Measurements from ENCODE around the gene RAPGEF5. TPM values are rescaled to one million over a fixed set of nuclear protein-coding genes. Genes with fewer than 3 reads are reported as not detected.
A peak's percentile ranks its signal among the peaks of the same experiment; 100 is the strongest.

RAPGEF5 gene
- polyA plus RNA-seq, 1 of the 3 experiments (the other 2 are of a cell fraction): 1.2 TPM

DNA sequence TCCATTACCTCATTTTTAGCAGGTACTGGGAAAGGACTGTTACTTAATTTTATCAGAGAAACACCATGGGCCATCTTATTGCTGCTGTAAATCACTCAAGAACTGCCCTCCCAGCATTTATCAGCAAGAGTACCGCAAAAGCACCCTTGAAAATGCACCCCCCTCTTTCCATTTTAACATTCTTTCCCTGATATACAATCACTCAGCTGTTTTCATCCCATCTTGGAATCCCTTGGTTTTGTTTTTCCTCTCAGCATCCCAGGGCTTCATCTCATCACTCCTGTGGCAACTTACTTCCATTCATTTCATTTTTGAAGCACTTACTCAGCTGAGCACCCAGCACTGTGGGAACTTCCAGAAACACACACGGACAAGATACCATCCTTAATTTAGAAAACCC is 36.5 kb downstream of the RAPGEF5 start:
- CTCF ChIA-PET: interaction anchor here (1.2 kb wide), 1 partner anchor 14 kb away, joined by 3 read pairs; no protein-coding TSS in a partner anchor
- Histone ChIP-seq H4K20me1 (ENCODE audit: insufficient read depth) (no peaks in the 10 kb centered on the region), H3K4me2 (peak overlapping the region; percentile 56), H3K4me3 (ENCODE audit: low read depth in 2 of 2, low read length in 1 of 2) (no peak overlapping the region), H3K36me3 (replicated peaks in 1 of 2; ENCODE audit: control insufficient read depth in 1 of 2, insufficient read depth in 2 of 2, low read length in 1 of 2) (no peaks in the 10 kb centered on the region), H3K4me1 (ENCODE audit: control insufficient read depth in 1 of 2, insufficient read depth in 2 of 2, low read depth in 1 of 2, low read length in 1 of 2) (peaks cover 2 to 22% of the 10 kb centered on the region in 2 experiments), H3K27ac (ENCODE audit: low read depth in 2 of 2, low read length in 1 of 2) (peak overlapping the region in 1 of 2 experiments; percentile 68; a peak in 3 of 4 replicates), H3K9me2 (no peaks in the 10 kb centered on the region), H2AFZ (ENCODE audit: low read depth) (peak overlapping the region; percentile 60; the same call in 1 of the 2 replicates), H3F3A (replicated peaks; ENCODE audit: insufficient read depth) (peaks cover 11% of the 10 kb centered on the region), H3K9ac (no peak overlapping the region), H3K9me3 (no peaks in the 10 kb centered on the region), H3K79me2 (ENCODE audit: insufficient read depth) (no peaks in the 10 kb centered on the region), H3K27me3 (ENCODE audit: insufficient read depth) (no peaks in the 10 kb centered on the region)
- TF ChIP-seq JUND (IDR thresholded peaks at IDR 0.05) (peak; percentile 25; the same call in 1 of the 2 replicates), EP300 (IDR thresholded peaks at IDR 0.05; ENCODE audit: borderline replicate concordance in 1 of 2, low read depth in 1 of 2, low read length in 1 of 2) (peak in 1 of 2 experiments; percentile 52; a peak in 1 of 4 replicates), RCOR1 (IDR thresholded peaks at IDR 0.05; ENCODE audit: low read length) (no peak), SMC3 (IDR thresholded peaks at IDR 0.05; ENCODE audit: low read depth, low read length) (no peak), TCF12 (IDR thresholded peaks at IDR 0.05) (peak; percentile 40), TEAD4 (IDR thresholded peaks at IDR 0.05; ENCODE audit: borderline replicate concordance, insufficient read depth) (peak; percentile 67)
- TF ChIP-seq, protein P1, sequence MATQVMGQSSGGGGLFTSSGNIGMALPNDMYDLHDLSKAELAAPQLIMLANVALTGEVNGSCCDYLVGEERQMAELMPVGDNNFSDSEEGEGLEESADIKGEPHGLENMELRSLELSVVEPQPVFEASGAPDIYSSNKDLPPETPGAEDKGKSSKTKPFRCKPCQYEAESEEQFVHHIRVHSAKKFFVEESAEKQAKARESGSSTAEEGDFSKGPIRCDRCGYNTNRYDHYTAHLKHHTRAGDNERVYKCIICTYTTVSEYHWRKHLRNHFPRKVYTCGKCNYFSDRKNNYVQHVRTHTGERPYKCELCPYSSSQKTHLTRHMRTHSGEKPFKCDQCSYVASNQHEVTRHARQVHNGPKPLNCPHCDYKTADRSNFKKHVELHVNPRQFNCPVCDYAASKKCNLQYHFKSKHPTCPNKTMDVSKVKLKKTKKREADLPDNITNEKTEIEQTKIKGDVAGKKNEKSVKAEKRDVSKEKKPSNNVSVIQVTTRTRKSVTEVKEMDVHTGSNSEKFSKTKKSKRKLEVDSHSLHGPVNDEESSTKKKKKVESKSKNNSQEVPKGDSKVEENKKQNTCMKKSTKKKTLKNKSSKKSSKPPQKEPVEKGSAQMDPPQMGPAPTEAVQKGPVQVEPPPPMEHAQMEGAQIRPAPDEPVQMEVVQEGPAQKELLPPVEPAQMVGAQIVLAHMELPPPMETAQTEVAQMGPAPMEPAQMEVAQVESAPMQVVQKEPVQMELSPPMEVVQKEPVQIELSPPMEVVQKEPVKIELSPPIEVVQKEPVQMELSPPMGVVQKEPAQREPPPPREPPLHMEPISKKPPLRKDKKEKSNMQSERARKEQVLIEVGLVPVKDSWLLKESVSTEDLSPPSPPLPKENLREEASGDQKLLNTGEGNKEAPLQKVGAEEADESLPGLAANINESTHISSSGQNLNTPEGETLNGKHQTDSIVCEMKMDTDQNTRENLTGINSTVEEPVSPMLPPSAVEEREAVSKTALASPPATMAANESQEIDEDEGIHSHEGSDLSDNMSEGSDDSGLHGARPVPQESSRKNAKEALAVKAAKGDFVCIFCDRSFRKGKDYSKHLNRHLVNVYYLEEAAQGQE (IDR thresholded peaks at IDR 0.05; ENCODE audit: low read depth, low read length): 0 out of 2 replicates have a peak, but pooled peaks have one; percentile 13
- TF ChIP-seq, protein P2, sequence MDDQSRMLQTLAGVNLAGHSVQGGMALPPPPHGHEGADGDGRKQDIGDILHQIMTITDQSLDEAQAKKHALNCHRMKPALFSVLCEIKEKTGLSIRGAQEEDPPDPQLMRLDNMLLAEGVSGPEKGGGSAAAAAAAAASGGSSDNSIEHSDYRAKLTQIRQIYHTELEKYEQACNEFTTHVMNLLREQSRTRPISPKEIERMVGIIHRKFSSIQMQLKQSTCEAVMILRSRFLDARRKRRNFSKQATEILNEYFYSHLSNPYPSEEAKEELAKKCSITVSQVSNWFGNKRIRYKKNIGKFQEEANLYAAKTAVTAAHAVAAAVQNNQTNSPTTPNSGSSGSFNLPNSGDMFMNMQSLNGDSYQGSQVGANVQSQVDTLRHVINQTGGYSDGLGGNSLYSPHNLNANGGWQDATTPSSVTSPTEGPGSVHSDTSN (IDR thresholded peaks at IDR 0.05): peak; percentile 53
- TF ChIP-seq, protein P3, sequence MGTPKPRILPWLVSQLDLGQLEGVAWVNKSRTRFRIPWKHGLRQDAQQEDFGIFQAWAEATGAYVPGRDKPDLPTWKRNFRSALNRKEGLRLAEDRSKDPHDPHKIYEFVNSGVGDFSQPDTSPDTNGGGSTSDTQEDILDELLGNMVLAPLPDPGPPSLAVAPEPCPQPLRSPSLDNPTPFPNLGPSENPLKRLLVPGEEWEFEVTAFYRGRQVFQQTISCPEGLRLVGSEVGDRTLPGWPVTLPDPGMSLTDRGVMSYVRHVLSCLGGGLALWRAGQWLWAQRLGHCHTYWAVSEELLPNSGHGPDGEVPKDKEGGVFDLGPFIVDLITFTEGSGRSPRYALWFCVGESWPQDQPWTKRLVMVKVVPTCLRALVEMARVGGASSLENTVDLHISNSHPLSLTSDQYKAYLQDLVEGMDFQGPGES (IDR thresholded peaks at IDR 0.05; ENCODE audit: low read depth, low read length): no peak
- POLR2A ChIA-PET: no interaction called here
- WGBS (ENCODE audit: low lambda C conversion rate): 14% methylated on average over 2 of the region's 2 CpGs
- DNase-seq: no peak
